Stimulated activated CD4-positive, alpha-beta T cell treated with anti-CD3 and anti-CD28 coated beads, Interleukin-12 subunit alpha, Interleukin-12 subunit beta, amount 100 ng/mL, for 48 hours (primary cell): Measurements from ENCODE around the gene EHMT1.
"Not testable (repeated sequence)": the region's sequence is repeated elsewhere in the genome, so short reads cannot be mapped to it uniquely, and the experiment has no call there.

Experiments
- DNase-seq, 3 donors: peaks; one replicate each; pipeline ENCODE4 v3.0.0-alpha.2; 2020; ENCODE audit warnings: low read depth in 2 of 3, low spot score in 1 of 3

The EHMT1 gene

GRCh38 chr9:137614631-137615386, 4.0 kb upstream of the EHMT1 start:
- no peak for DNase-seq

- no peak for DNase-seq
These were observed 3.4 kb upstream of the EHMT1 start for GRCh38 chr9:137615387-137615871.

GRCh38 chr9:137619240-137620047, 639 bp downstream of the EHMT1 start:
- no peak for DNase-seq

GRCh38 chr9:137620048-137620405, 1.2 kb downstream of the EHMT1 start:
- no peak for DNase-seq

- no peak for DNase-seq
These were observed 1.8 kb downstream of the EHMT1 start for GRCh38 chr9:137620581-137620980.

- no peak for DNase-seq
These were observed 2.4 kb downstream of the EHMT1 start for GRCh38 chr9:137621131-137621757.

- not testable (repeated sequence) for DNase-seq
These were observed 3.4 kb downstream of the EHMT1 start for GRCh38 chr9:137622211-137622610.

- no peak for DNase-seq
These were observed 7.7 kb downstream of the EHMT1 start for GRCh38 chr9:137626464-137626863.

GRCh38 chr9:137627406-137627805, 8.6 kb downstream of the EHMT1 start:
- DNase-seq = not testable (repeated sequence)

- no peak for DNase-seq
These were observed 11.3 kb downstream of the EHMT1 start for GRCh38 chr9:137630126-137630525.

- DNase-seq = no peak
These were observed 11.9 kb downstream of the EHMT1 start for GRCh38 chr9:137630679-137631078.

GRCh38 chr9:137631345-137632229, 12.8 kb downstream of the EHMT1 start:
- no peak for DNase-seq

- DNase-seq = no peak
These were observed 13.7 kb downstream of the EHMT1 start for GRCh38 chr9:137632230-137633161.

GRCh38 chr9:137634016-137634415, 15.2 kb downstream of the EHMT1 start:
- DNase-seq = no peak

- no peak for DNase-seq
These were observed 19.9 kb downstream of the EHMT1 start for GRCh38 chr9:137638680-137639079.

- no peak for DNase-seq
These were observed 20.7 kb downstream of the EHMT1 start for GRCh38 chr9:137639303-137640051.

GRCh38 chr9:137640862-137641261, 22.1 kb downstream of the EHMT1 start:
- DNase-seq = no peak

GRCh38 chr9:137642118-137642601, 23.4 kb downstream of the EHMT1 start:
- no peak for DNase-seq

GRCh38 chr9:137642892-137643291, 24.1 kb downstream of the EHMT1 start:
- no peak for DNase-seq
